ENCODE measurements around the gene BRPF1. TPM values are rescaled to one million over a fixed set of nuclear protein-coding genes. Genes with fewer than 3 reads are reported as not detected.

BRPF1 gene
- total RNA-seq, 1 experiment from 2014 or later, result 23.6 TPM

GRCh38 chr3:9765865-9766264 lies 34.3 kb downstream of the BRPF1 start:
- peaks cover 2 to 7% of the 10 kb centered on the region in 2 experiments; a peak in 2 of 4 replicates for H3K36me3 ChIP-seq (ENCODE audit: control insufficient read depth in 1 of 2, insufficient read depth in 2 of 2, low read length in 2 of 2)
- no peak for TF ChIP-seq EZH2phosphoT487 (IDR thresholded peaks at IDR 0.05; ENCODE audit: borderline replicate concordance)
- no peak for TF ChIP-seq ZFX (IDR thresholded peaks at IDR 0.05)
- no peak for TF ChIP-seq JUND (IDR thresholded peaks at IDR 0.05)
- TF ChIP-seq, protein P1, sequence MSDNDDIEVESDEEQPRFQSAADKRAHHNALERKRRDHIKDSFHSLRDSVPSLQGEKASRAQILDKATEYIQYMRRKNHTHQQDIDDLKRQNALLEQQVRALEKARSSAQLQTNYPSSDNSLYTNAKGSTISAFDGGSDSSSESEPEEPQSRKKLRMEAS (IDR thresholded peaks at IDR 0.05), result no peak
- TF ChIP-seq FOSL1 (IDR thresholded peaks at IDR 0.05; ENCODE audit: low read depth), result no peak
- TF ChIP-seq, protein P2, sequence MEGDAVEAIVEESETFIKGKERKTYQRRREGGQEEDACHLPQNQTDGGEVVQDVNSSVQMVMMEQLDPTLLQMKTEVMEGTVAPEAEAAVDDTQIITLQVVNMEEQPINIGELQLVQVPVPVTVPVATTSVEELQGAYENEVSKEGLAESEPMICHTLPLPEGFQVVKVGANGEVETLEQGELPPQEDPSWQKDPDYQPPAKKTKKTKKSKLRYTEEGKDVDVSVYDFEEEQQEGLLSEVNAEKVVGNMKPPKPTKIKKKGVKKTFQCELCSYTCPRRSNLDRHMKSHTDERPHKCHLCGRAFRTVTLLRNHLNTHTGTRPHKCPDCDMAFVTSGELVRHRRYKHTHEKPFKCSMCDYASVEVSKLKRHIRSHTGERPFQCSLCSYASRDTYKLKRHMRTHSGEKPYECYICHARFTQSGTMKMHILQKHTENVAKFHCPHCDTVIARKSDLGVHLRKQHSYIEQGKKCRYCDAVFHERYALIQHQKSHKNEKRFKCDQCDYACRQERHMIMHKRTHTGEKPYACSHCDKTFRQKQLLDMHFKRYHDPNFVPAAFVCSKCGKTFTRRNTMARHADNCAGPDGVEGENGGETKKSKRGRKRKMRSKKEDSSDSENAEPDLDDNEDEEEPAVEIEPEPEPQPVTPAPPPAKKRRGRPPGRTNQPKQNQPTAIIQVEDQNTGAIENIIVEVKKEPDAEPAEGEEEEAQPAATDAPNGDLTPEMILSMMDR (IDR thresholded peaks at IDR 0.05 in 2 of 3, conservative IDR thresholded peaks at IDR 0.05 in 1 of 3; ENCODE audit: borderline replicate concordance in 1 of 3, insufficient read depth in 1 of 3, low read depth in 2 of 3, low read length in 2 of 3), result no peak
- TF ChIP-seq TCF7L2 (IDR thresholded peaks at IDR 0.05; ENCODE audit: borderline replicate concordance, extremely low read depth, insufficient read depth, insufficient read length), result no peak
- no peak for TF ChIP-seq YY1 (IDR thresholded peaks at IDR 0.05; ENCODE audit: extremely low read depth, insufficient replicate concordance, low read depth, low read length)
- TF ChIP-seq RAD21 (IDR thresholded peaks at IDR 0.05; ENCODE audit: low read depth), result no peak
- TF ChIP-seq CEBPB (IDR thresholded peaks at IDR 0.05; ENCODE audit: low read depth), result no peak
- BruUV-seq (replicated peaks), result no TSS peak

More at GRCh38 chr3:9765865-9766264, 34.3 kb downstream of the BRPF1 start:
- Histone ChIP-seq H3K4me1 (ENCODE audit: control insufficient read depth in 1 of 2, insufficient read depth in 2 of 2, low read length in 2 of 2) (peaks cover 4 to 24% of the 10 kb centered on the region in 2 experiments), H3K4me3 (replicated peaks in 1 of 2; ENCODE audit: low read depth in 1 of 2, low read length in 2 of 2) (no peak overlapping the region), H3K9ac (ENCODE audit: low read length) (no peak overlapping the region), H3K27me3 (ENCODE audit: insufficient read depth, low read length) (no peaks in the 10 kb centered on the region), H3K27ac (ENCODE audit: low read depth, low read length) (no peak overlapping the region), H3K9me3 (ENCODE audit: control insufficient read depth in 1 of 2, insufficient read depth in 1 of 2, low read depth in 1 of 2, low read length in 2 of 2) (no peaks in the 10 kb centered on the region), H2AFZ (ENCODE audit: low read depth, low read length, poor library complexity, severe bottlenecking) (no peak overlapping the region), H3K79me2 (ENCODE audit: insufficient read depth, low read length) (peaks cover 7% of the 10 kb centered on the region; the same call in 1 of the 2 replicates), H4K20me1 (ENCODE audit: insufficient read depth) (no peaks in the 10 kb centered on the region), H3K4me2 (ENCODE audit: low read length) (no peak overlapping the region), H3K9me2 (ENCODE audit: insufficient read depth) (no peaks in the 10 kb centered on the region)
- POLR2A ChIA-PET, result no interaction called here
- intact Hi-C loops (cut with micrococcal nuclease), result no loop called here
- ATAC-seq (no peak), DNase-seq (ENCODE audit: low read depth, low spot score) (no peak)
- RAD21 ChIA-PET (ENCODE audit: low non-redundant PET in 1 of 2, low total read pairs in 2 of 2, uncharacterized antibody in 2 of 2, unreplicated experiment in 2 of 2), result no interaction called here
- CTCF ChIA-PET, result no interaction called here
